ENCODE measurements around the gene TMEM59L. TPM values are rescaled to one million over a fixed set of nuclear protein-coding genes. Genes with fewer than 3 reads are reported as not detected.

Gene TMEM59L
- total and polyA plus RNA-seq, 2 of the 13 experiments (the other 11 are each of a cell fraction or from before 2014, with no cell fraction given) = 0.97 to 5.5 TPM

DNA sequence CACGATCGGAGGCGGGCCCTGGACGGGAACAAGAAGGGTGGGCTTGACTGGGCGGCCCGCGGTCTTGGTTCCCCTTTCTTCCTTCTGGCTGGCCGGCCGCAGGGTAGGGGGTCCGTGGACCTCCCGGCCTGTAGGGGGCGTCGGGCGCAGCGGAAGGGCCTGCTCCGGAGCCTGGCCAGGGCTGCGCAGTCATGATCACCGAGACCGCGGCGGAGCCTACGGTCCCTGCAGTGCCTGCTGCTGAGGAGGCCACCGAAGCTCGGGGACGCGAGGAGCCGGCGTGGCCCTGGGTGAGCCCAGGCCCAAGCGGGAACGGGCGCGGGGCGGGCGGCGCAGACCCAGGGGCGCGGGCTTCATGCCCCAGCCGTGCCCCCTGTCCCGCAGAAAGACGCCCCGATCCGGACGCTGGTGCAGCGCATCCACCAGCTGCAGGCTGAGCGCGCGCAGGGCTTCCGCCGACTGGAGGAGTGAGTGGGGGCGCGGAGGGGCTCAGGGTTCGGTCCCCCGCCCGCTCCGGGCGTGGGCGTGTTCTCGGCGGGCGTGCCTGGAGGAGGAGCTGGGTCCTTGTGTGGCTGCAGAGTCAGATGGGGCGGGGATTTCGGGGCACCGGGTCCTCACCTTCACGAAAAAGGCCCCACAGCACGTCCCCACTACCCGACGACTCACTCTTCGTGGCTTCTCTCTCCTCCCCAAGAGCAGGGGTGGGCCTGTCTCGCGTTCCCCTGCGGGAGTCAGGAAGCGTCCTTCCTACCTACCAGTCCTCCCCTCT, 23.9 kb upstream of the TMEM59L start, which contains the start of gene REX1BD (continued):
- TF ChIP-seq ATRX (CRISPR knock-in tag; IDR thresholded peaks at IDR 0.05; ENCODE audit: borderline replicate concordance) = no peak
- peak; percentile 25; the same call in 1 of the 2 replicates for TF ChIP-seq SALL2 (CRISPR knock-in tag; IDR thresholded peaks at IDR 0.05)
- no peak for TF ChIP-seq ZNF615 (CRISPR knock-in tag; IDR thresholded peaks at IDR 0.05; ENCODE audit: borderline replicate concordance)
- TF ChIP-seq, protein P1, sequence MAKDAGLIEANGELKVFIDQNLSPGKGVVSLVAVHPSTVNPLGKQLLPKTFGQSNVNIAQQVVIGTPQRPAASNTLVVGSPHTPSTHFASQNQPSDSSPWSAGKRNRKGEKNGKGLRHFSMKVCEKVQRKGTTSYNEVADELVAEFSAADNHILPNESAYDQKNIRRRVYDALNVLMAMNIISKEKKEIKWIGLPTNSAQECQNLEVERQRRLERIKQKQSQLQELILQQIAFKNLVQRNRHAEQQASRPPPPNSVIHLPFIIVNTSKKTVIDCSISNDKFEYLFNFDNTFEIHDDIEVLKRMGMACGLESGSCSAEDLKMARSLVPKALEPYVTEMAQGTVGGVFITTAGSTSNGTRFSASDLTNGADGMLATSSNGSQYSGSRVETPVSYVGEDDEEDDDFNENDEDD (CRISPR knock-in tag; IDR thresholded peaks at IDR 0.05; ENCODE audit: borderline replicate concordance) = peak; percentile 58; the same call in 1 of the 2 replicates
- TF ChIP-seq REL (CRISPR knock-in tag; conservative IDR thresholded peaks at IDR 0.05) = no peak; the same call in 1 of the 2 replicates
- TF ChIP-seq ZBTB7B (CRISPR knock-in tag; IDR thresholded peaks at IDR 0.05) = peak; percentile 99
- TF ChIP-seq PAX8 (CRISPR knock-in tag; IDR thresholded peaks at IDR 0.05; ENCODE audit: borderline replicate concordance) = no peak; the same call in 1 of the 2 replicates
- no peak for TF ChIP-seq RFX1 (IDR thresholded peaks at IDR 0.05)
- TF ChIP-seq ZNF563 (CRISPR knock-in tag; IDR thresholded peaks at IDR 0.05) = no peak
- peak; percentile 82 for TF ChIP-seq KDM3A (CRISPR knock-in tag; IDR thresholded peaks at IDR 0.05; ENCODE audit: low read depth)
- TF ChIP-seq, protein P2, sequence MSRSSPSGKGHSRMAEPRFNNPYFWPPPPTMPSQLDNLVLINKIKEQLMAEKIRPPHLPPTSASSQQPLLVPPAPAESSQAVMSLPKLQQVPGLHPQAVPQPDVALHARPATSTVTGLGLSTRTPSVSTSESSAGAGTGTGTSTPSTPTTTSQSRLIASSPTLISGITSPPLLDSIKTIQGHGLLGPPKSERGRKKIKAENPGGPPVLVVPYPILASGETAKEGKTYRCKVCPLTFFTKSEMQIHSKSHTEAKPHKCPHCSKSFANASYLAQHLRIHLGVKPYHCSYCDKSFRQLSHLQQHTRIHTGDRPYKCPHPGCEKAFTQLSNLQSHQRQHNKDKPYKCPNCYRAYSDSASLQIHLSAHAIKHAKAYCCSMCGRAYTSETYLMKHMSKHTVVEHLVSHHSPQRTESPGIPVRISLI (CRISPR knock-in tag; IDR thresholded peaks at IDR 0.05; ENCODE audit: borderline replicate concordance) = peak; percentile 71; the same call in 1 of the 2 replicates
- no peak for TF ChIP-seq XBP1 (CRISPR knock-in tag; IDR thresholded peaks at IDR 0.05)
- TF ChIP-seq RAD51 (IDR thresholded peaks at IDR 0.05; ENCODE audit: borderline replicate concordance) = no peak
- no peak for TF ChIP-seq CHD2 (IDR thresholded peaks at IDR 0.05; ENCODE audit: low read depth, low read length)
- 0 out of 2 replicates have a peak, but pooled peaks have one; percentile 33 for TF ChIP-seq MEIS2 (CRISPR knock-in tag; IDR thresholded peaks at IDR 0.05)
- no peak for TF ChIP-seq THYN1 (CRISPR knock-in tag; IDR thresholded peaks at IDR 0.05; ENCODE audit: borderline replicate concordance, low read depth)
- TF ChIP-seq ZNF7 (CRISPR knock-in tag; IDR thresholded peaks at IDR 0.05) = no peak
- TF ChIP-seq FOSL1 (CRISPR knock-in tag; IDR thresholded peaks at IDR 0.05; ENCODE audit: borderline replicate concordance) = no peak
- TF ChIP-seq ZNF460 (CRISPR knock-in tag; IDR thresholded peaks at IDR 0.05; ENCODE audit: borderline replicate concordance) = peak; percentile 60; the same call in 1 of the 2 replicates
- TF ChIP-seq ZNF432 (CRISPR knock-in tag; IDR thresholded peaks at IDR 0.05; ENCODE audit: borderline replicate concordance) = no peak
- TF ChIP-seq, protein P3, sequence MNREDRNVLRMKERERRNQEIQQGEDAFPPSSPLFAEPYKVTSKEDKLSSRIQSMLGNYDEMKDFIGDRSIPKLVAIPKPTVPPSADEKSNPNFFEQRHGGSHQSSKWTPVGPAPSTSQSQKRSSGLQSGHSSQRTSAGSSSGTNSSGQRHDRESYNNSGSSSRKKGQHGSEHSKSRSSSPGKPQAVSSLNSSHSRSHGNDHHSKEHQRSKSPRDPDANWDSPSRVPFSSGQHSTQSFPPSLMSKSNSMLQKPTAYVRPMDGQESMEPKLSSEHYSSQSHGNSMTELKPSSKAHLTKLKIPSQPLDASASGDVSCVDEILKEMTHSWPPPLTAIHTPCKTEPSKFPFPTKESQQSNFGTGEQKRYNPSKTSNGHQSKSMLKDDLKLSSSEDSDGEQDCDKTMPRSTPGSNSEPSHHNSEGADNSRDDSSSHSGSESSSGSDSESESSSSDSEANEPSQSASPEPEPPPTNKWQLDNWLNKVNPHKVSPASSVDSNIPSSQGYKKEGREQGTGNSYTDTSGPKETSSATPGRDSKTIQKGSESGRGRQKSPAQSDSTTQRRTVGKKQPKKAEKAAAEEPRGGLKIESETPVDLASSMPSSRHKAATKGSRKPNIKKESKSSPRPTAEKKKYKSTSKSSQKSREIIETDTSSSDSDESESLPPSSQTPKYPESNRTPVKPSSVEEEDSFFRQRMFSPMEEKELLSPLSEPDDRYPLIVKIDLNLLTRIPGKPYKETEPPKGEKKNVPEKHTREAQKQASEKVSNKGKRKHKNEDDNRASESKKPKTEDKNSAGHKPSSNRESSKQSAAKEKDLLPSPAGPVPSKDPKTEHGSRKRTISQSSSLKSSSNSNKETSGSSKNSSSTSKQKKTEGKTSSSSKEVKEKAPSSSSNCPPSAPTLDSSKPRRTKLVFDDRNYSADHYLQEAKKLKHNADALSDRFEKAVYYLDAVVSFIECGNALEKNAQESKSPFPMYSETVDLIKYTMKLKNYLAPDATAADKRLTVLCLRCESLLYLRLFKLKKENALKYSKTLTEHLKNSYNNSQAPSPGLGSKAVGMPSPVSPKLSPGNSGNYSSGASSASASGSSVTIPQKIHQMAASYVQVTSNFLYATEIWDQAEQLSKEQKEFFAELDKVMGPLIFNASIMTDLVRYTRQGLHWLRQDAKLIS (CRISPR knock-in tag; IDR thresholded peaks at IDR 0.05) = 0 out of 2 replicates have a peak, but pooled peaks have one; percentile 74
- no peak for TF ChIP-seq ZNF841 (CRISPR knock-in tag; IDR thresholded peaks at IDR 0.05; ENCODE audit: borderline replicate concordance)
- peak; percentile 83 for TF ChIP-seq THAP11 (CRISPR knock-in tag; IDR thresholded peaks at IDR 0.05)
- no peak for TF ChIP-seq ZFP41 (CRISPR knock-in tag; IDR thresholded peaks at IDR 0.05; ENCODE audit: borderline replicate concordance)
- TF ChIP-seq RBM22 (optimal IDR thresholded peaks at IDR 0.05; ENCODE audit: low read length) = peak; percentile 74
